ENCODE results near the gene PTPN18.

PTPN18 gene

GRCh38 chr2:130341562-130342019, 14.3 kb upstream of the PTPN18 start:
- no peak for DNase-seq (ENCODE audit: low read depth)

GRCh38 chr2:130342020-130342532, 13.8 kb upstream of the PTPN18 start:
- DNase-seq (ENCODE audit: low read depth): peak; percentile 74

GRCh38 chr2:130342533-130343275, 13.2 kb upstream of the PTPN18 start, which contains the start of gene IMP4:
TSS of gene IMP4 (plus strand) at chr2:130342897. CDS start at chr2:130342933, 36 bp downstream.
- peak; percentile 92 for DNase-seq (ENCODE audit: low read depth)

GRCh38 chr2:130344578-130344977, 11.3 kb upstream of the PTPN18 start:
- DNase-seq (ENCODE audit: low read depth): no peak

- no peak for DNase-seq (ENCODE audit: low read depth)
Measured at GRCh38 chr2:130345091-130345490, 10.8 kb upstream of the PTPN18 start.

GRCh38 chr2:130345611-130346010, 10.2 kb upstream of the PTPN18 start:
- no peak for DNase-seq (ENCODE audit: low read depth)

- DNase-seq (ENCODE audit: low read depth): no peak
Measured at GRCh38 chr2:130346041-130346740, 9.7 kb upstream of the PTPN18 start.

- DNase-seq (ENCODE audit: low read depth): no peak
Measured at GRCh38 chr2:130346741-130347066, 9.2 kb upstream of the PTPN18 start.

- no peak for DNase-seq (ENCODE audit: low read depth)
Measured at GRCh38 chr2:130347220-130347925, 8.5 kb upstream of the PTPN18 start.

GRCh38 chr2:130349174-130349573, 6.7 kb upstream of the PTPN18 start:
- DNase-seq (ENCODE audit: low read depth): no peak

- no peak for DNase-seq (ENCODE audit: low read depth)
Measured at GRCh38 chr2:130351711-130352110, 4.1 kb upstream of the PTPN18 start.

GRCh38 chr2:130352237-130352636, 3.6 kb upstream of the PTPN18 start:
- no peak for DNase-seq (ENCODE audit: low read depth)

- no peak for DNase-seq (ENCODE audit: low read depth)
Measured at GRCh38 chr2:130353291-130354138, 2.3 kb upstream of the PTPN18 start.

GRCh38 chr2:130354139-130354428, 1.8 kb upstream of the PTPN18 start:
- no peak for DNase-seq (ENCODE audit: low read depth)

- no peak for DNase-seq (ENCODE audit: low read depth)
Measured at GRCh38 chr2:130355172-130355577, 681 bp upstream of the PTPN18 start.

- DNase-seq (ENCODE audit: low read depth): no peak
Measured at GRCh38 chr2:130357864-130358263, 2.0 kb downstream of the PTPN18 start.

GRCh38 chr2:130358420-130359350, 2.8 kb downstream of the PTPN18 start:
- no peak for DNase-seq (ENCODE audit: low read depth)

GRCh38 chr2:130359466-130359865, 3.6 kb downstream of the PTPN18 start:
- no peak for DNase-seq (ENCODE audit: low read depth)

- DNase-seq (ENCODE audit: low read depth): no peak
Measured at GRCh38 chr2:130363479-130363878, 7.6 kb downstream of the PTPN18 start.

GRCh38 chr2:130365075-130365474, 9.2 kb downstream of the PTPN18 start:
- no peak for DNase-seq (ENCODE audit: low read depth)

- DNase-seq (ENCODE audit: low read depth): no peak
Measured at GRCh38 chr2:130365963-130366362, 10.1 kb downstream of the PTPN18 start.
